B cell (primary cell): ENCODE data around the gene GRID1. TPM values are rescaled to one million over a fixed set of nuclear protein-coding genes. Genes with fewer than 3 reads are reported as not detected.

Experiments used
- ATAC-seq: fragments of 200-7000 bp; cut with Tn5 transposase; one replicate; pipeline ENCODE4 v1.10.0; 2021; ENCODE audit warnings: low read depth, mild to moderate bottlenecking, moderate number of reproducible peaks, moderate library complexity
- CTCF ChIA-PET: fragments of 350-600 bp; sonication (Branson Sonifier 250); formaldehyde crosslinking; loops from one replicate; lab custom pipeline; 2021; ENCODE audit warnings: antibody characterized with exemption, inconsistent platforms; lab: Charles Lee
- POLR2A ChIA-PET: fragments of 350-600 bp; sonication (Branson Sonifier 250); formaldehyde crosslinking; loops from one replicate; lab custom pipeline; 2021; ENCODE audit warnings: antibody characterized with exemption; lab: Charles Lee
- DNase-seq: peaks from one replicate; pipeline ENCODE4 v3.0.0; 2013
- H2AFZ ChIP-seq: 2 replicates; pipeline ENCODE4 v1.6.1; 2012; ENCODE audit warnings: mild to moderate bottlenecking, low read depth, low read length; ENCODE audit not compliant: insufficient read depth, poor library complexity, severe bottlenecking
- H3K27ac ChIP-seq, 2 donors: 1 replicate in 1 of 2; 2 replicates in 1 of 2; pipeline ENCODE4 v1.5.1; 2012 to 2013; ENCODE audit warnings: low read length in 2 of 2, mild to moderate bottlenecking in 2 of 2, moderate library complexity in 1 of 2
- H3K27me3 ChIP-seq, 4 experiments: fragments of 200-600 bp in 1 of 4; sonication (generic) in 1 of 4; replicated peaks in 1 of 4; 1 replicate in 2 of 4; 2 replicates in 2 of 4; pipeline versions ENCODE4 v1.6.1 to v1.7.0; 2013 to 2016; ENCODE audit warnings: low read length in 3 of 4, mild to moderate bottlenecking in 2 of 4, mixed read lengths in 1 of 4, moderate library complexity in 1 of 4; ENCODE audit not compliant: insufficient read depth in 4 of 4, control insufficient read depth in 3 of 4; ENCODE audit errors: control extremely low read depth in 1 of 4
- H3K36me3 ChIP-seq, 2 experiments: replicated peaks in 1 of 2; 1 replicate in 1 of 2; 2 replicates in 1 of 2; pipeline versions ENCODE4 v1.6.1 to v1.7.1; 2013; ENCODE audit warnings: low read length in 1 of 2; ENCODE audit not compliant: insufficient read depth in 2 of 2, control insufficient read depth in 1 of 2; ENCODE audit errors: control extremely low read depth in 1 of 2, extremely low read depth in 1 of 2
- H3K4me1 ChIP-seq, 2 donors: fragments of 200-600 bp in 1 of 2; sonication (generic) in 1 of 2; 1 replicate in 1 of 2; 2 replicates in 1 of 2; pipeline versions ENCODE4 v1.5.1 to v1.6.1; 2013 to 2017; ENCODE audit warnings: low read length in 2 of 2; ENCODE audit not compliant: control insufficient read depth in 2 of 2, insufficient read depth in 2 of 2
- H3K4me2 ChIP-seq: replicated peaks from 2 replicates; pipeline ENCODE3; 2012; ENCODE audit warnings: mild to moderate bottlenecking, low read depth, low read length; ENCODE audit not compliant: poor library complexity, severe bottlenecking
- H3K4me3 ChIP-seq, 5 experiments: fragments of 200-600 bp in 1 of 5; sonication (generic) in 1 of 5; 1 replicate in 3 of 5; 2 replicates in 2 of 5; pipeline versions ENCODE4 v1.5.1 to v1.7.0; 2011 to 2016; ENCODE audit warnings: low read length in 4 of 5, mild to moderate bottlenecking in 4 of 5, low read depth in 2 of 5, control low read depth in 1 of 5, moderate library complexity in 1 of 5; ENCODE audit not compliant: insufficient read depth in 1 of 5; ENCODE audit errors: control extremely low read depth in 1 of 5, extremely low read depth in 1 of 5
- H3K79me2 ChIP-seq: fragments of 200-600 bp; sonication (generic); one replicate; pipeline ENCODE4 v1.6.0; 2016; ENCODE audit warnings: low read length; ENCODE audit not compliant: control insufficient read depth, insufficient read depth
- H3K9ac ChIP-seq: fragments of 200-600 bp; sonication (generic); 2 replicates; pipeline ENCODE4 v1.6.1; 2017; ENCODE audit warnings: mild to moderate bottlenecking, low read length, moderate library complexity
- H3K9me3 ChIP-seq, 3 donors: one replicate each; pipeline versions ENCODE4 v1.6.1 to v1.7.1; 2013; ENCODE audit warnings: low read length in 2 of 3; ENCODE audit not compliant: control insufficient read depth in 2 of 3, insufficient read depth in 1 of 3; ENCODE audit errors: control extremely low read depth in 1 of 3
- H4K20me1 ChIP-seq: 2 replicates; pipeline ENCODE4 v1.6.0; 2012; ENCODE audit warnings: mild to moderate bottlenecking, low read length; ENCODE audit not compliant: insufficient read depth, control insufficient read depth, poor library complexity, severe bottlenecking
- H3K27ac Mint-ChIP-seq: one replicate; pipeline ENCODE4 v1.8.0; 2021; ENCODE audit warnings: mixed read lengths
- H3K27me3 Mint-ChIP-seq: one replicate; pipeline ENCODE4 v1.8.0; 2021; ENCODE audit warnings: mixed read lengths
- H3K4me1 Mint-ChIP-seq: one replicate; pipeline ENCODE4 v1.8.0; 2021; ENCODE audit warnings: mixed read lengths
- H3K4me3 Mint-ChIP-seq: one replicate; pipeline ENCODE4 v1.8.0; 2021; ENCODE audit warnings: mixed read lengths
- H3K9me3 Mint-ChIP-seq: one replicate; pipeline ENCODE4 v1.8.0; 2022; ENCODE audit warnings: mixed read lengths; ENCODE audit not compliant: insufficient read depth
- EZH2 ChIP-seq: IDR thresholded peaks from 2 replicates; pipeline ENCODE4 v1.6.1; 2012; ENCODE audit warnings: borderline replicate concordance, low read depth, mild to moderate bottlenecking, moderate library complexity, low read length; ENCODE audit not compliant: insufficient read depth, poor library complexity, severe bottlenecking
- WGBS: methylation state at CpG from one replicate; pipeline ENCODE4 v1.1.5; 2013; ENCODE audit warnings: missing lambda C conversion rate; ENCODE audit not compliant: insufficient coverage; 5-methylcytosine and 5-hydroxymethylcytosine counted together
- intact Hi-C: fragments of 100-400 bp; cut with micrococcal nuclease; formaldehyde crosslinking; loops from one replicate; pipeline ENCODE4 v1.10.0; 2022
- polyA plus RNA-seq: library from polyadenylated mRNA; depleted of rRNA; stranded (reverse); fragments of >200 nt; gene quantifications from 2 replicates; pipeline ENCODE4 v1.2.3, GENCODE V29; 2012
- total RNA-seq, 2 donors: library from RNA; stranded (reverse); fragments of 120-200 nt in 1 of 2; gene quantifications; 1 replicate in 1 of 2; 2 replicates in 1 of 2; pipeline versions ENCODE4 v1.2.3 to v1.2.4, GENCODE V29; 2013 to 2022
- TF ChIP-seq, protein P1 (sequence below): fragments of 200-600 bp; IDR thresholded peaks from one replicate; pipeline ENCODE4 v1.8.0; 2022; ENCODE audit warnings: antibody characterized with exemption, mild to moderate bottlenecking

GRID1 gene
- total and polyA plus RNA-seq, 2 donors (not counting 1 experiment from before 2014, with no cell fraction given): not detected

- CTCF ChIA-PET: interaction anchor here (6.5 kb wide), 1 partner anchor 183 kb away, joined by 156 read pairs; no protein-coding TSS in a partner anchor
- no peaks in the 10 kb centered on the region for H3K79me2 ChIP-seq
- H3K4me1 ChIP-seq: peaks cover 13 to 20% of the 10 kb centered on the region in 2 donors
- Mint-ChIP-seq H3K9me3 (no peaks in the 10 kb centered on the region), H3K27me3 (peaks cover 8% of the 10 kb centered on the region), H3K4me1 (peaks cover 15% of the 10 kb centered on the region), H3K27ac (no peak overlapping the region), H3K4me3 (no peak overlapping the region)
- no peak for ATAC-seq
- H3K4me2 ChIP-seq: no peak overlapping the region
- intact Hi-C loops: loop anchor here (5.0 kb wide), 3 partner anchors 35 to 495 kb away; partner anchors contain the start of gene BMPR1A
- POLR2A ChIA-PET: no interaction called here
- no peak overlapping the region for H2AFZ ChIP-seq
- H3K27ac ChIP-seq: no peak overlapping the region
- DNase-seq: peak; percentile 17
- H3K9ac ChIP-seq: no peak overlapping the region
- H3K27me3 ChIP-seq: peaks cover 0 to 7% (median 0%) of the 10 kb centered on the region in 4 experiments
- no peak overlapping the region for H3K4me3 ChIP-seq
- H4K20me1 ChIP-seq: no peaks in the 10 kb centered on the region
- H3K36me3 ChIP-seq: no peaks in the 10 kb centered on the region
- TF ChIP-seq, protein P1, sequence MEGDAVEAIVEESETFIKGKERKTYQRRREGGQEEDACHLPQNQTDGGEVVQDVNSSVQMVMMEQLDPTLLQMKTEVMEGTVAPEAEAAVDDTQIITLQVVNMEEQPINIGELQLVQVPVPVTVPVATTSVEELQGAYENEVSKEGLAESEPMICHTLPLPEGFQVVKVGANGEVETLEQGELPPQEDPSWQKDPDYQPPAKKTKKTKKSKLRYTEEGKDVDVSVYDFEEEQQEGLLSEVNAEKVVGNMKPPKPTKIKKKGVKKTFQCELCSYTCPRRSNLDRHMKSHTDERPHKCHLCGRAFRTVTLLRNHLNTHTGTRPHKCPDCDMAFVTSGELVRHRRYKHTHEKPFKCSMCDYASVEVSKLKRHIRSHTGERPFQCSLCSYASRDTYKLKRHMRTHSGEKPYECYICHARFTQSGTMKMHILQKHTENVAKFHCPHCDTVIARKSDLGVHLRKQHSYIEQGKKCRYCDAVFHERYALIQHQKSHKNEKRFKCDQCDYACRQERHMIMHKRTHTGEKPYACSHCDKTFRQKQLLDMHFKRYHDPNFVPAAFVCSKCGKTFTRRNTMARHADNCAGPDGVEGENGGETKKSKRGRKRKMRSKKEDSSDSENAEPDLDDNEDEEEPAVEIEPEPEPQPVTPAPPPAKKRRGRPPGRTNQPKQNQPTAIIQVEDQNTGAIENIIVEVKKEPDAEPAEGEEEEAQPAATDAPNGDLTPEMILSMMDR: no peak
- no peak for TF ChIP-seq EZH2
- no peaks in the 10 kb centered on the region for H3K9me3 ChIP-seq
- WGBS: 63% methylated on average over 18 of the region's 18 CpGs
Measured at GRCh38 chr10:86402283-86402941, 35.8 kb upstream of the GRID1 start.
